Uterus (tissue), 4 donors: ENCODE results near the gene SLC38A10. TPM values are rescaled to one million over a fixed set of nuclear protein-coding genes. Genes with fewer than 3 reads are reported as not detected.
A peak's percentile ranks its signal among the peaks of the same experiment; 100 is the strongest.

Source experiments
- DNase-seq, 2 donors: peaks; one replicate each; pipeline ENCODE4 v3.0.0-alpha.2; 2019 to 2020
- H3K27ac ChIP-seq, 2 donors: fragments of 200-600 bp; sonication (generic); 1 replicate in 1 of 2; 2 replicates in 1 of 2; pipeline ENCODE4 v1.5.1; 2016 to 2018
- H3K27me3 ChIP-seq, 2 donors: fragments of 200-600 bp; sonication (generic); one replicate each; pipeline ENCODE4 v1.5.1; 2018 to 2019; ENCODE audit warnings: control low read depth in 1 of 2
- H3K36me3 ChIP-seq, 2 donors: fragments of 200-600 bp; sonication (generic); one replicate each; pipeline ENCODE4 v1.5.1; 2019; ENCODE audit warnings: control low read depth in 1 of 2
- H3K4me1 ChIP-seq, 2 donors: fragments of 200-600 bp; sonication (generic); one replicate each; pipeline ENCODE4 v1.5.1; 2018 to 2019; ENCODE audit warnings: control low read depth in 1 of 2
- H3K4me3 ChIP-seq, 2 donors: fragments of 200-600 bp; sonication (generic); 1 replicate in 1 of 2; 2 replicates in 1 of 2; pipeline ENCODE4 v1.5.1; 2018 to 2019; ENCODE audit warnings: mild to moderate bottlenecking in 1 of 2
- H3K9me3 ChIP-seq, 2 donors: fragments of 200-600 bp; sonication (generic); one replicate each; pipeline ENCODE4 v1.5.1; 2019; ENCODE audit warnings: control low read depth in 1 of 2
- POLR2A ChIP-seq, 2 donors: fragments of 450-650 bp; IDR thresholded peaks; one replicate each; pipeline ENCODE4 v1.6.1; 2016; ENCODE audit warnings: antibody characterized with exemption in 2 of 2, mild to moderate bottlenecking in 1 of 2, moderate library complexity in 1 of 2
- intact Hi-C: fragments of 100-400 bp; cut with DNase I; formaldehyde crosslinking; loops from one replicate; pipeline ENCODE4 v1.15.1; 2023; ENCODE audit warnings: low total_unique reads
- total RNA-seq, 4 donors: library from RNA; depleted of rRNA in 3 of 4; stranded (reverse); fragments of >200 nt in 3 of 4; gene quantifications; one replicate each; pipeline versions ENCODE4 v1.1.0 to v1.2.4, GENCODE V29; 2014 to 2023
- TF ChIP-seq, protein P1 (sequence below), 4 experiments: fragments of 200-600 bp in 2 of 4; fragments of 450-650 bp in 2 of 4; sonication (generic) in 2 of 4; IDR thresholded peaks; one replicate each; pipeline ENCODE4 v1.5.1; 2016 to 2019; ENCODE audit warnings: antibody characterized with exemption in 4 of 4, mild to moderate bottlenecking in 2 of 4, moderate library complexity in 1 of 4
- donor health status: DM: yes; HTN: yes; CAD: no.

Gene SLC38A10
- 10 to 100 TPM; 50.7 to 55.4 (median 53.3) TPM for total RNA-seq

DNA sequence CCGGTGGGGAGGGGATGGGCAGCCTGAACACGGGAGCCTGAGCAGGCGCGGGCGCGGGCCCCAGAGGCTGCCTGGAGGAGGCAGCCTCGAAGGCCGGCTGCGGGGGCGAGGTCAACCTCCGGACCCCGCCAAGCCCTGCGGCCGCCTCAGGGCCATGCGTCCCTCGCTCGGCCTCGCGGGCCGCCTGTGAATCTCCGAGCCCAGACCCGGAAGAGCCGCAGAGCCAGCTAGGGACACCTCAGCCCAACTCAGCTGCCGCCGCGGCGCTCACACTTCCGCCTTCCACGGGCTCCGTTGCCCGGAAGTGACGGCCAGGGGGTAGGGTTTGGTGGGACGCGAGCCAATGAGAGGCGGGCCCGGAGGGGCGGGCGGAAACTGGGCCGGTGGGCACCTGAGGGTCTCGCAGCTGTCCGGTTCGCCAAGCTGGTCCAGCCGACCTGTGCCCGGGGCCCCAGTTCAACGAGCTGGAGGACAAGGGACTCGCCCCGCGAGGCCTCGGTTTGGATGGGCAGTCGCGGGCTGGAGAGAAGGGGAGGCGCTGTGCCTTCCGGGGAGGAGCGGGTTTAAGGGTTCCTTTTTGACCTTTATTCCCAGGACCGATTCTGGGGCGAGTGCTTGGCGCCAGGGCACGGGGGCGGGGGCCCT is at the start of gene SLC38A10:
Gene SLC38A10, minus strand, starts transcription at position 277 of the 645 bp plus-strand sequence. CDS start 386 bp downstream, outside the sequence.
- Histone ChIP-seq H3K27ac (peak within 1 kb of the TSS; percentile 87 to 89), H3K4me1 (peaks cover 4 to 7% of the 10 kb centered on the region in 2 donors), H3K9me3 (no peaks in the 10 kb centered on the region), H3K27me3 (no peaks in the 10 kb centered on the region), H3K36me3 (no peaks in the 10 kb centered on the region), H3K4me3 (peak within 1 kb of the TSS; percentile 64 to 94)
- TF ChIP-seq, protein P1, sequence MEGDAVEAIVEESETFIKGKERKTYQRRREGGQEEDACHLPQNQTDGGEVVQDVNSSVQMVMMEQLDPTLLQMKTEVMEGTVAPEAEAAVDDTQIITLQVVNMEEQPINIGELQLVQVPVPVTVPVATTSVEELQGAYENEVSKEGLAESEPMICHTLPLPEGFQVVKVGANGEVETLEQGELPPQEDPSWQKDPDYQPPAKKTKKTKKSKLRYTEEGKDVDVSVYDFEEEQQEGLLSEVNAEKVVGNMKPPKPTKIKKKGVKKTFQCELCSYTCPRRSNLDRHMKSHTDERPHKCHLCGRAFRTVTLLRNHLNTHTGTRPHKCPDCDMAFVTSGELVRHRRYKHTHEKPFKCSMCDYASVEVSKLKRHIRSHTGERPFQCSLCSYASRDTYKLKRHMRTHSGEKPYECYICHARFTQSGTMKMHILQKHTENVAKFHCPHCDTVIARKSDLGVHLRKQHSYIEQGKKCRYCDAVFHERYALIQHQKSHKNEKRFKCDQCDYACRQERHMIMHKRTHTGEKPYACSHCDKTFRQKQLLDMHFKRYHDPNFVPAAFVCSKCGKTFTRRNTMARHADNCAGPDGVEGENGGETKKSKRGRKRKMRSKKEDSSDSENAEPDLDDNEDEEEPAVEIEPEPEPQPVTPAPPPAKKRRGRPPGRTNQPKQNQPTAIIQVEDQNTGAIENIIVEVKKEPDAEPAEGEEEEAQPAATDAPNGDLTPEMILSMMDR (IDR thresholded peaks at IDR 0.05) = peak in 3 of 4 experiments; percentile 4 to 46 (median 36)
- TF ChIP-seq POLR2A (IDR thresholded peaks at IDR 0.05) = peak; percentile 87 to 97
- peak; percentile 88 to 91 for DNase-seq
- intact Hi-C loops = loop anchor here (10.0 kb wide), 1 partner anchor 110 kb away; no protein-coding TSS in a partner anchor

DNA sequence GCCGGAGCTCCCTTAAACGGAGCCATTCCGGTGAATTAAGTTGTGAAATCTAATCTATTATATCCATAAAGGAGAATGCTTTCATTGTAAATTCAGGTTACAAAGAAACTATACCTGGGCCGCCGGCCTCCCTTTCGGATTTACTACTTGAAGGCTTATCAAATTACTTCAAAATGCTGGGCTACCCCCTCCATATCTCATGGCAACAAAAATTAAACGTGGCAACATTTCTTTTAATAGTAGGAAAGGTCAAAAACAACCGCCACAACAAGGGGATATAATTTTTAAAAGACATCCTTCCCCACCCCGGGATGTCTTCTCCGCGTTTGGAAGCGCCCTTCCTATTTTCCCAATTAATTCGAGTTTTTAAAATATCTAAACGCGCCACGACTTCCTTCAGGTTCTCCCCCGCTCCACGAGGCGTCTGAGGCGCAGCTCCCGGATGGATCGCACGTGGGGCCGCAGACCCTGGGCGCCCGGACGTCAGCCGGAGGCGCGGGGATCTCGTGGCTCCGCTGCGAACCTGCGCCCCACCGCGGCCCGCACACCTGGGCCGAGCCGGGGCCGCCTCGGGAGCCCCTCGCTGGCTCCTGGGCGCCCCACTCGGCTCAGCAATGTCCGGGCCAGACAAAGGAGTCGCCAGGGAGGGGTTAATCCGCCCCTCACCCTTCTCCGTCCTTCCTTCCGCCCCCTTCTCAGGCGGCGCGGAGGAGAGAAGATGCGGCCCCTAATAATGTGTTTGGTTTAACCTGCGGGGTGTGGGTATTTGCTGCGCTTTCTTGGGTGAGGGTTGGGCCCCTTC is 47.4 kb upstream of the SLC38A10 start:
- no peak for DNase-seq
- TF ChIP-seq POLR2A (IDR thresholded peaks at IDR 0.05) = no peak
- TF ChIP-seq, protein P1 (IDR thresholded peaks at IDR 0.05) = no peak
- Histone ChIP-seq H3K27me3 (no peaks in the 10 kb centered on the region), H3K27ac (peak overlapping the region; percentile 97 to 98), H3K9me3 (no peaks in the 10 kb centered on the region), H3K4me1 (peaks cover 0 to 19% of the 10 kb centered on the region in 2 donors), H3K36me3 (no peaks in the 10 kb centered on the region), H3K4me3 (peak overlapping the region; percentile 67 to 89)
- intact Hi-C loops = no loop called here

DNA sequence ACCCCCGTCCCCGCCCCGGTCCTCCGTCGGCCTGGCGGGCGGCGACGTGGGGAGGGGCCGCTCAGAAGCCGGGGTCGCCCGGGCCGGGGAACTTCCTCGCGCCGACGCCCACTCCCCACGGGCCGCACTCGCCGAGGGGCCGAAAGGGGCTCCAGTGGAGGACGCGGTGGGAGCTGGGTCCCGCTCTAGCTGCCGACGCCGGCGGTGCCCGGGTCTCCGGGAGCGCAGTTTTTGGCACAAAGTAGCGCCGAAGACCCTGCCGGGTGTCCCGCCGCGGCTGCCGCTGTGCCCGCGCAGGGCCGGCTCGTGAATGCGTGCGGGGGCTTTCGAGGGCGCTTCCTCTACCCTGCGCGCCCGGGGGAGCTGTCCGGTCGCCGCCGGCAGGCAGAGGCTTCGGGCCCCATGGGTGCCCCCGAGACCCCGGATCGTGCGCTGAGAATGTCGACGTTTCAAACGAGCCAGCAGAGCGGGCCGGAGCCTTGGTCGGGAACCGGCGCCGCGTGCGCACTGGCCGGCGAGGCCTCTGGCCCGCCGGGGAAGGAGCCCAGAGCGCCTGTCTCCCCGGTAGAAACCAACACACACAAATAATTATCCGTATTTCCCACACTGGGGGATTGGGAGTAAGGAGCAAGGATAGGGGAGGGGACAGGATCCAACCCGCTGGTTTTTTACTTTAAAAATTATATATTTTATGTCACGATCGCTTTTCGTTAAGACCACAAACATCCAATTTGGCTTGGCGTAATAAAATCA is 46.6 kb upstream of the SLC38A10 start:
- intact Hi-C loops = no loop called here
- Histone ChIP-seq H3K36me3 (no peaks in the 10 kb centered on the region), H3K4me3 (peak overlapping the region; percentile 67 to 89), H3K4me1 (peaks cover 0 to 27% of the 10 kb centered on the region in 2 donors), H3K27ac (peak overlapping the region; percentile 97 to 98), H3K27me3 (no peaks in the 10 kb centered on the region), H3K9me3 (no peaks in the 10 kb centered on the region)
- DNase-seq = no peak
- TF ChIP-seq POLR2A (IDR thresholded peaks at IDR 0.05) = no peak
- TF ChIP-seq, protein P1 (IDR thresholded peaks at IDR 0.05) = no peak

DNA sequence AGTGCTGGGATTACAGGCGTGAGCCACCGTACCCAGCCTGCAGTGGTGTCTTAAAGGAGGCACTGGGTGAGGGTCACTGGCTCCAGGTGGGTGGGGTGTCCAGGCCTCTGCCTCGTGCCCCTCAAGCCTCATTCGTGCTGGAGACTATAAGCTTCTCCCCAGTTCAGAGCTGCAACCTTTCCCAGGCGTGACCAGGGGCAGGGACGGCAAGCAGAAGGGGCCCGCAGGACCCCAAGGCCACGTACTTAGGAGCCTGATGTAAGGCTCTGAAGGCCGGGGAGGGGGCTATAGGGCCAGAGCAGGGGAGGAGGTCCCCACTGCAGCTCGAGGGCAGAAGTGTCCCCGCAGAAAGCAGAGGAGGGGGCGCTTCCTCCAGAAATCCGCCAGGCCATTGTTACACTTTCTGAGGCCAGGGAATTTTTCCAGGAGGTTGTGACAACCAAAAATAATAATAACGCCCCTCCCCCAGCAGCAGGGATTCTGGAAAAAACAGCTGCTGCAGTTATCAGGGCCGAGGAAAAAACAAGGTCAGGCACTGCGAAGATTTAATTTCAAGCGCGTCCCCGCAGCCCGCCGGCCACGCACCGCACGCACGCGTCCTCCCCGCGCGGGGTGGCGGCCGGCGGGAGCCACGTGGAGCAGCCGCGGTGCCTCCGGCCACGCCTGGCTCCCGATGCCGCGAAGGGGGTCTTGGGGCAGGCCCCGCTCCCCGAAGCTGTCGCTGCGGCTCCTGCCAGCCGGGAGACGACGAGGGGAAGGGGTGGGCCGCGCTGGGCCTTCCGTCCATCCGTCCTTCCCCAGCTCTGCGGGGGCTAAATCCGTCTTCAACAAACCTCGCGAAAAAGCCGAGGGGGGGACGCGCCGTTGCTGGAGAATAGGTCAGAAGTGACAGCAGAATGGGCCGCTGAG is 45.8 kb upstream of the SLC38A10 start:
- Histone ChIP-seq H3K27me3 (no peaks in the 10 kb centered on the region), H3K9me3 (no peaks in the 10 kb centered on the region), H3K27ac (peak overlapping the region; percentile 97 to 98), H3K4me3 (peak overlapping the region; percentile 67 to 89), H3K36me3 (no peaks in the 10 kb centered on the region), H3K4me1 (peaks cover 0 to 27% of the 10 kb centered on the region in 2 donors)
- TF ChIP-seq, protein P1 (IDR thresholded peaks at IDR 0.05) = no peak
- peak in 1 of 2 donors; percentile 20 for TF ChIP-seq POLR2A (IDR thresholded peaks at IDR 0.05)
- intact Hi-C loops = no loop called here
- no peak for DNase-seq
